DND-41 (cell line): ENCODE measurements around the gene PSMD7.

Experiments
- EZH2 ChIP-seq: IDR thresholded peaks from 3 replicates; pipeline ENCODE4 v1.6.1; 2012; ENCODE audit warnings: borderline replicate concordance, low read depth, mild to moderate bottlenecking, moderate library complexity, low read length, inconsistent platforms; ENCODE audit not compliant: severe bottlenecking
- TF ChIP-seq, protein P1 (sequence below): IDR thresholded peaks from 2 replicates; pipeline ENCODE4 v1.5.1; 2012; ENCODE audit warnings: borderline replicate concordance, low read length, moderate library complexity, mild to moderate bottlenecking; ENCODE audit not compliant: poor library complexity, severe bottlenecking; ENCODE audit errors: extremely low read depth

DNA sequence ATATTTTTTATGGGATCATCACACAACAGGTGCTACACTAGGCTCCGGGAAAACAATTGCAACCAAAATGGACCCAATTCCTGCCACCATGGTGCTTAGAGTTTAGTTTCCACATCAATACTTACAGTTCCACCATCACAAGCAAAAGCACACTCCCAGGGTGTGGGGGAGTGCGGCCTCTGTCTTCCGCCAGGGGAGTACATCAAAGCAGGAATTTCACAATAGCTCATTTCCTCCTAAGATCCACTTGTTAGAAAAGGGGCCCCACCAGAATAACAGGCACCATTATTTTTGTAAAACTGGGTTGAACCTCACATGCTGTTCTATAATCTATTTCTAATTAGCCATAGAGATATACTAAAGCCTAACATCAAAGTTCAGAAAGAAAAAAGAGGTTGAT, 44.3 kb upstream of the PSMD7 start:
- TF ChIP-seq, protein P1, sequence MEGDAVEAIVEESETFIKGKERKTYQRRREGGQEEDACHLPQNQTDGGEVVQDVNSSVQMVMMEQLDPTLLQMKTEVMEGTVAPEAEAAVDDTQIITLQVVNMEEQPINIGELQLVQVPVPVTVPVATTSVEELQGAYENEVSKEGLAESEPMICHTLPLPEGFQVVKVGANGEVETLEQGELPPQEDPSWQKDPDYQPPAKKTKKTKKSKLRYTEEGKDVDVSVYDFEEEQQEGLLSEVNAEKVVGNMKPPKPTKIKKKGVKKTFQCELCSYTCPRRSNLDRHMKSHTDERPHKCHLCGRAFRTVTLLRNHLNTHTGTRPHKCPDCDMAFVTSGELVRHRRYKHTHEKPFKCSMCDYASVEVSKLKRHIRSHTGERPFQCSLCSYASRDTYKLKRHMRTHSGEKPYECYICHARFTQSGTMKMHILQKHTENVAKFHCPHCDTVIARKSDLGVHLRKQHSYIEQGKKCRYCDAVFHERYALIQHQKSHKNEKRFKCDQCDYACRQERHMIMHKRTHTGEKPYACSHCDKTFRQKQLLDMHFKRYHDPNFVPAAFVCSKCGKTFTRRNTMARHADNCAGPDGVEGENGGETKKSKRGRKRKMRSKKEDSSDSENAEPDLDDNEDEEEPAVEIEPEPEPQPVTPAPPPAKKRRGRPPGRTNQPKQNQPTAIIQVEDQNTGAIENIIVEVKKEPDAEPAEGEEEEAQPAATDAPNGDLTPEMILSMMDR, result no peak
- TF ChIP-seq EZH2, result no peak
